Testis (tissue), 3 donors: ENCODE results near the gene MYO15A. TPM values are rescaled to one million over a fixed set of nuclear protein-coding genes. Genes with fewer than 3 reads are reported as not detected.

Experiments
- DNase-seq: peaks from one replicate; pipeline ENCODE4 v3.0.0-alpha.2; 2019
- H3K27ac ChIP-seq, 2 donors: fragments of 200-600 bp; sonication (generic); one replicate each; pipeline ENCODE4 v1.5.1; 2019
- H3K27me3 ChIP-seq: fragments of 200-600 bp; sonication (generic); one replicate; pipeline ENCODE4 v1.5.1; 2019
- H3K36me3 ChIP-seq: fragments of 200-600 bp; sonication (generic); one replicate; pipeline ENCODE4 v1.5.1; 2017; ENCODE audit warnings: low read depth; ENCODE audit errors: missing control alignments
- H3K4me1 ChIP-seq: fragments of 200-600 bp; sonication (generic); one replicate; pipeline ENCODE4 v1.5.1; 2019
- H3K4me3 ChIP-seq, 2 donors: fragments of 200-600 bp; sonication (generic); one replicate each; pipeline ENCODE4 v1.5.1; 2017 to 2019
- H3K9me3 ChIP-seq: fragments of 200-600 bp; sonication (generic); one replicate; pipeline ENCODE4 v1.5.1; 2017
- POLR2A ChIP-seq: fragments of 450-650 bp; IDR thresholded peaks from one replicate; pipeline ENCODE4 v1.6.1; 2017; ENCODE audit warnings: antibody characterized with exemption, mild to moderate bottlenecking, moderate library complexity
- WGBS, 2 donors: methylation state at CpG; one replicate each; pipeline ENCODE4 v1.1.5; 2018; 5-methylcytosine and 5-hydroxymethylcytosine counted together
- intact Hi-C: fragments of 100-400 bp; cut with DNase I; formaldehyde crosslinking; loops from one replicate; pipeline ENCODE4 v1.15.1; 2023; ENCODE audit warnings: low total_unique reads
- polyA plus RNA-seq: library from polyadenylated mRNA; stranded (reverse); fragments of 350-450 nt; fragmentation: Illumina TruSeq; extraction: RNeasy Lipid Tissue Mini Kit (QIAGEN cat#74804); gene quantifications from one replicate; pipeline ENCODE4 v1.2.3, GENCODE V29; 2014; ENCODE audit warnings: low read depth, low replicate concordance; ENCODE audit not compliant: insufficient read depth
- total RNA-seq, 2 donors: library from RNA; depleted of rRNA; stranded (reverse); fragments of >200 nt; gene quantifications; one replicate each; pipeline ENCODE4 v1.2.3, GENCODE V29; 2016
- TF ChIP-seq, protein P1 (sequence below), 3 experiments: fragments of 450-650 bp in 2 of 3; fragments of 200-600 bp in 1 of 3; sonication (generic) in 1 of 3; IDR thresholded peaks; one replicate each; pipeline ENCODE4 v1.5.1; 2016 to 2019; ENCODE audit warnings: antibody characterized with exemption in 3 of 3, mild to moderate bottlenecking in 2 of 3, moderate library complexity in 1 of 3

The MYO15A gene
- total and polyA plus RNA-seq, 3 donors from 2014 or later, result 18.6 to 30.2 (median 21.7) TPM

DNA sequence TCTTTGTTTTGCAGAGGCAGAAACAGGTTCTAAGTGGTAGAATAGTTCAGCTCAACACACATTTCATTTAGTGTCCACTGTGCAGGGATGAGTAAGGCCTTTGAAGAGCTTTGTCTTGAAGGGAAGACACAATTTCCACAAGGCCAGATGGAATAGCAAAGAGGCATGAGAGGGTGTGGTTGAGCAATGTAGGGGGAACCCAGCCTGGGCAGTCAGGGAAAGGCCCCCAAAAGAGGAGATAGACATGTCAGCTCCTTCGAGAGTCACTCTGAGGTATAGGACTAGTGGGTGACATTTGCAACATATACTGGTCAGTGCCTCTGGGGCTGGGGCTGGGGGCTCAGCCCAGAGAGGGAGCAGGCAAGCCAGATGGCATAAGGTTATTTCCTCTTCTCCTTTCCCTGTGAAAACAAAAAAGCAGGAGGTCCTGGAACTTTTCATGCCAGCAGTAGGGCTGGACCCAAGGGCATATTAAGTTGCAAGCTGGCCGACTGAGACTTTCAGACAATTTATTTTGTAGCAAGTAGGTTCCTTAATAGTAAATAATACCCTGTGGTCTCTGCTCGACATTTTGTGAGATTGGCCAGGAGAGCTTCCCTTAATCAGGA, 82.2 kb downstream of the MYO15A start:
- Histone ChIP-seq H3K27me3 (no peaks in the 10 kb centered on the region), H3K4me3 (no peak overlapping the region), H3K9me3 (no peaks in the 10 kb centered on the region), H3K36me3 (no peaks in the 10 kb centered on the region), H3K4me1 (peaks cover 43% of the 10 kb centered on the region), H3K27ac (no peak overlapping the region)
- no peak for TF ChIP-seq POLR2A
- TF ChIP-seq, protein P1, sequence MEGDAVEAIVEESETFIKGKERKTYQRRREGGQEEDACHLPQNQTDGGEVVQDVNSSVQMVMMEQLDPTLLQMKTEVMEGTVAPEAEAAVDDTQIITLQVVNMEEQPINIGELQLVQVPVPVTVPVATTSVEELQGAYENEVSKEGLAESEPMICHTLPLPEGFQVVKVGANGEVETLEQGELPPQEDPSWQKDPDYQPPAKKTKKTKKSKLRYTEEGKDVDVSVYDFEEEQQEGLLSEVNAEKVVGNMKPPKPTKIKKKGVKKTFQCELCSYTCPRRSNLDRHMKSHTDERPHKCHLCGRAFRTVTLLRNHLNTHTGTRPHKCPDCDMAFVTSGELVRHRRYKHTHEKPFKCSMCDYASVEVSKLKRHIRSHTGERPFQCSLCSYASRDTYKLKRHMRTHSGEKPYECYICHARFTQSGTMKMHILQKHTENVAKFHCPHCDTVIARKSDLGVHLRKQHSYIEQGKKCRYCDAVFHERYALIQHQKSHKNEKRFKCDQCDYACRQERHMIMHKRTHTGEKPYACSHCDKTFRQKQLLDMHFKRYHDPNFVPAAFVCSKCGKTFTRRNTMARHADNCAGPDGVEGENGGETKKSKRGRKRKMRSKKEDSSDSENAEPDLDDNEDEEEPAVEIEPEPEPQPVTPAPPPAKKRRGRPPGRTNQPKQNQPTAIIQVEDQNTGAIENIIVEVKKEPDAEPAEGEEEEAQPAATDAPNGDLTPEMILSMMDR (IDR thresholded peaks at IDR 0.05), result no peak
- intact Hi-C loops, result no loop called here
- no peak for DNase-seq
- 39 to 41% methylated on average over 3 of the region's 3 CpGs for WGBS, 2 donors

DNA sequence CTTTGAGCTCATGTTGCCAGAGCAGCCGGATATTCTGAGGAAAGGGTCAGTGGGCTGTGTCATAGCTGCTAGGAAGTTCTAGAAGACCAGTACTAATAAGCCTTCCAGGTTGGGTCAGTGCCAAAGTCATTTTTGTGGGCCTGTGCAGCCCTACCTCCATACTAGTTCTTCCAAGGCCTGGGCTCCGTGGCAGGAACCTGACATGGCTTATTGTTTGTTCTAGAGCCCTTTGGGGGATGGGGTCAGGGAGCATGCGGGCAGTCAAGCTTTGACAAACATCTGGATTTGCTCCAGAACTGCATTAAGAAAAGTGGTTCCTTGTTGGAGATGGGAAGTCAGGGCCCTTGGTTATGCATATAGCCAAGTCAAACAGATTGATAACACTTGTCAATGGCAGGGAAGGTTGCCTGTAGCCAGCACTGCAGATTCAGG, 82.7 kb downstream of the MYO15A start:
- DNase-seq, result no peak
- Histone ChIP-seq H3K4me1 (peaks cover 40% of the 10 kb centered on the region), H3K27ac (no peak overlapping the region), H3K36me3 (no peaks in the 10 kb centered on the region), H3K27me3 (no peaks in the 10 kb centered on the region), H3K4me3 (no peak overlapping the region), H3K9me3 (no peaks in the 10 kb centered on the region)
- intact Hi-C loops, result no loop called here
- TF ChIP-seq POLR2A, result no peak
- TF ChIP-seq, protein P1 (IDR thresholded peaks at IDR 0.05), result no peak
- 44 to 58% methylated on average over 3 of the region's 3 CpGs for WGBS, 2 donors

DNA sequence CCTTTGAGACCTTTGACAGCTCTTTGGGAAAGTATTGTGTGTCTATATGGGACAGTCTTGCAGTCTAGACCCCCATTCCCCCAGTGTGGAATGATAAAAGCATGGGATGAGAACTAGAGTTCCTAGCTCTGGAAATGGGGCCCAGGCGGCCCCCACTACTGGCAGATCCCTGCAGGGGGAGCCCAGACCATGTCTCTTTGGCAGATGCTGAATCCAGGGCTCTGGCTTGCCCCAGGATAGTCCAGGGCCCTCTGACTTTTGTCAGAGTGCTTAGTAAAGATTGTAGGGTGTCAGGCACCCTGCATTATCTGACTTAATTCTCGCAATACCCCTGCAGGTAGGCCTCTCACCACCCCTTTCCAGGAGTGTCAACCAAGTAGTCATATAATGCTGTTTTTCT, 83.4 kb downstream of the MYO15A start:
- Histone ChIP-seq H3K27ac (no peak overlapping the region), H3K36me3 (no peaks in the 10 kb centered on the region), H3K9me3 (no peaks in the 10 kb centered on the region), H3K27me3 (no peaks in the 10 kb centered on the region), H3K4me3 (no peak overlapping the region), H3K4me1 (peaks cover 38% of the 10 kb centered on the region)
- no peak for DNase-seq
- intact Hi-C loops, result no loop called here
- 73 to 86% methylated on average over 2 of the region's 2 CpGs for WGBS, 2 donors
- TF ChIP-seq, protein P1 (IDR thresholded peaks at IDR 0.05), result no peak
- no peak for TF ChIP-seq POLR2A

DNA sequence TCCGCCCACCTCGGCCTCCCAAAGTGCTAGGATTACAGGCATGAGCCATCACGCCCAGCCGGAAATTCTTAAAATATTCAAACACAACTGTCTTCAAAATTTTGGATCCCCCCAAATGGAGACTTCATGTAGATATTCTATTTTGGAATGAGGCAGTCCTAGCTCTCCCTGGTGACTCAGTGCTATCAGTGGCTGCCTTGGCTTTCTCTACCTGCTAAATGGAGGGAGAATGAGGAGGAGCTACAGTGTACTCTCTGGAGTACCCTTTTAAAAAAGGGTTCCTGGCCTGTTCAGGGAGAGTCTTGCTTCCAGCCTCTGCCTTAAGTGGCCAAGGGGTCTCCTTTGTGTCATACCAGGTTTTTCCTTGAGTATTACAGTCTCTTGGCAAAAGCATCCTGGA, 85.8 kb downstream of the MYO15A start:
- no peaks in the 10 kb centered on the region for H3K36me3 ChIP-seq
- TF ChIP-seq POLR2A, result no peak
- TF ChIP-seq, protein P1 (IDR thresholded peaks at IDR 0.05), result no peak
- DNase-seq, result no peak
- no peaks in the 10 kb centered on the region for H3K9me3 ChIP-seq
- 97 to 98% methylated on average over 4 of the region's 4 CpGs for WGBS, 2 donors
- no peak overlapping the region for H3K4me3 ChIP-seq
- H3K27ac ChIP-seq, result no peak overlapping the region
- peaks cover 32% of the 10 kb centered on the region for H3K4me1 ChIP-seq
- intact Hi-C loops, result no loop called here
- H3K27me3 ChIP-seq, result no peaks in the 10 kb centered on the region

DNA sequence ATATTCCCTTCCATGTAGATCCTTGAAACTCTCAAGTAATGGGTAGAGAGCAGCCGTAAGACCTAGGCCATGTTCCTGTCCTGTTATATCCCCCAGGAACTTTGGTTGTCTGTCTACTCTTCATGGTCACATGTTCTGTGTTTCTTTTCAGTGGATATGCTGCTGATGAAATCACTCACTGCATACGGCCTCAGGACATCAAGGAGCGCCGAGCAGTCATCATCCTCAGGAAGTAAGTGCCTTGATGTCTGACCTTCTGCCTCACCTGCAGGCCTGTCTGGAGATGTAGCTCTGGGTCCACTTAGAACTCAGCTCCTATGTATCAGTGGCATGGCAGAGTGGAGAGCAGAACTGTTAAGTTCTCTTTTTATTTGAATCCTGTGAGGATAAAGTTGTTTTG, 86.2 kb downstream of the MYO15A start:
- H3K4me1 ChIP-seq, result peaks cover 28% of the 10 kb centered on the region
- no peaks in the 10 kb centered on the region for H3K27me3 ChIP-seq
- H3K4me3 ChIP-seq, result no peak overlapping the region
- intact Hi-C loops, result no loop called here
- no peak overlapping the region for H3K27ac ChIP-seq
- no peak for DNase-seq
- H3K36me3 ChIP-seq, result no peaks in the 10 kb centered on the region
- H3K9me3 ChIP-seq, result no peaks in the 10 kb centered on the region
- TF ChIP-seq, protein P1 (IDR thresholded peaks at IDR 0.05), result no peak
- WGBS, 2 donors, result 80 to 83% methylated on average over 4 of the region's 4 CpGs
